Measurements from ENCODE around the gene NSUN7.

Gene NSUN7

GRCh38 chr4:40848940-40849339, 99.2 kb downstream of the NSUN7 start:
- DNase-seq = no peak

GRCh38 chr4:40850496-40850895, 100.7 kb downstream of the NSUN7 start:
- DNase-seq = no peak

GRCh38 chr4:40856277-40856839, 106.6 kb downstream of the NSUN7 start:
- no peak for DNase-seq

GRCh38 chr4:40856840-40857362, 107.1 kb downstream of the NSUN7 start:
- DNase-seq = no peak

- no peak for DNase-seq
Measured at GRCh38 chr4:40857956-40858355, 108.2 kb downstream of the NSUN7 start.

- no peak for DNase-seq
Measured at GRCh38 chr4:40858962-40859361, 109.2 kb downstream of the NSUN7 start.

Measured in RPMI8226 (cell line).